ENCODE results near the gene C2orf49.

The C2orf49 gene

DNA sequence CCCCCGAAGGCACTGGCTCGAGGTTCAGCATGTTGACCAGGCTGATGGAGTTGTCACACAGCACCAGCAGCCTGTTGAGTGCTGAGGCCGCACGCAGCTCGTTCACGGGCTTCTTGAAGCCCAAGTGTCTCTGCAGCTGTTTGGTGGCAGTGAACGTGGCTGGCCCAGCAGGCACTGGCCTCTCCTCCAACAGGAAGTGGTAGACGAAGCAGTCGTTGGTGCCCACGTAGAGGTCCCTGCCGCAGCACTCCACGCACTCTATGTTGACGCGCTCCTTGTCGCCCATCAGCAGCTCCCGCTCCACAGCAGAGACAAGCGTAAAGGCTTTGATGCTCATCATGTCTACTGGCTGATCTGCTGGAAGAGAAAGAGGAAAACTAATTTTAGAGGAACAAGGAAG lies 29.4 kb upstream of the C2orf49 start:
- H3K4me3 ChIP-seq (ENCODE audit: low read depth, low read length) = no peak overlapping the region
- no peak overlapping the region for H3K27ac ChIP-seq
- H3K27me3 ChIP-seq (ENCODE audit: control insufficient read depth, insufficient read depth, low read length) = no peaks in the 10 kb centered on the region
- no peaks in the 10 kb centered on the region for H3K9me3 ChIP-seq (ENCODE audit: control insufficient read depth, low read length)
- no peak overlapping the region for H2AFZ ChIP-seq
- TF ChIP-seq, protein P1, sequence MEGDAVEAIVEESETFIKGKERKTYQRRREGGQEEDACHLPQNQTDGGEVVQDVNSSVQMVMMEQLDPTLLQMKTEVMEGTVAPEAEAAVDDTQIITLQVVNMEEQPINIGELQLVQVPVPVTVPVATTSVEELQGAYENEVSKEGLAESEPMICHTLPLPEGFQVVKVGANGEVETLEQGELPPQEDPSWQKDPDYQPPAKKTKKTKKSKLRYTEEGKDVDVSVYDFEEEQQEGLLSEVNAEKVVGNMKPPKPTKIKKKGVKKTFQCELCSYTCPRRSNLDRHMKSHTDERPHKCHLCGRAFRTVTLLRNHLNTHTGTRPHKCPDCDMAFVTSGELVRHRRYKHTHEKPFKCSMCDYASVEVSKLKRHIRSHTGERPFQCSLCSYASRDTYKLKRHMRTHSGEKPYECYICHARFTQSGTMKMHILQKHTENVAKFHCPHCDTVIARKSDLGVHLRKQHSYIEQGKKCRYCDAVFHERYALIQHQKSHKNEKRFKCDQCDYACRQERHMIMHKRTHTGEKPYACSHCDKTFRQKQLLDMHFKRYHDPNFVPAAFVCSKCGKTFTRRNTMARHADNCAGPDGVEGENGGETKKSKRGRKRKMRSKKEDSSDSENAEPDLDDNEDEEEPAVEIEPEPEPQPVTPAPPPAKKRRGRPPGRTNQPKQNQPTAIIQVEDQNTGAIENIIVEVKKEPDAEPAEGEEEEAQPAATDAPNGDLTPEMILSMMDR (IDR thresholded peaks at IDR 0.05) = no peak
- H3K79me2 ChIP-seq = peaks cover 21% of the 10 kb centered on the region
- no peak overlapping the region for H3K4me2 ChIP-seq (ENCODE audit: low read length)
- H3K9ac ChIP-seq = no peak overlapping the region
- no peaks in the 10 kb centered on the region for H3K36me3 ChIP-seq (ENCODE audit: control insufficient read depth, insufficient read depth, low read length)
- H3K4me1 ChIP-seq = no peaks in the 10 kb centered on the region

DNA sequence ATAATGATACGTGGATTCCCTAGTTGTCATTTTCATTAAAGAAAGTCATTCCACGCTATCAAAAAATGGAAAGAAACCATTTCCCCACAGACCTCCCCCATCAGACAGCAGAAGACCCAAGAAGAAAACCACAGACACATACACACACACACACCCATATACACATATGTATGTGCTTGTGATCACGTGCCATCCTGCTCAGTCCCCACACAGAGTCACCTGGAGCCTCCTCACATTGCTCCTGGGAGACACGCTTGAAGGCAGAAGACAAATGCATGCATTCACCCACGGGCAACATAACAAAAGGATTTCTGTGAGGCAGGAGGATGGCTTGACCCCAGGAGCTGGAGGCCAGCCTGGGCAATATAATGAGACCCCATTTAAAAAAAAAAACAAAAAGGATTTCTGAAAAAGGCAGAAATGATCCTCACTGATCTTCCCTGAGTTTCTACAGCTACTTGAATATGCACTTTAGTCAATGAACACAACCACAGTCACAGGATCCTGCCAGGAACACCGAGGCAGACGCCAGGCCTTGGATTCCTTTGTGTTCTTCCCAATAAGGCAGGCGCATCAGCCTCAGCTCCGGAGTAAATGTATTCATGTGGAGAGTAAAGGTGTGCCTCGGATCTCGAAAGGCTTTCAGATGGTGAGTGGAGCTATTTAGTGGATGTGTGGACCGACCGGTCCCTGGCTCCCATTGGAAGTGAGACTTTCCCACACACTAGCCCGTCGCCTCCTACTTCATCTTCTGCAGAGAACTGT lies 28.8 kb upstream of the C2orf49 start:
- no peaks in the 10 kb centered on the region for H3K27me3 ChIP-seq (ENCODE audit: control insufficient read depth, insufficient read depth, low read length)
- H2AFZ ChIP-seq = no peak overlapping the region
- peaks cover 21% of the 10 kb centered on the region for H3K79me2 ChIP-seq
- H3K4me1 ChIP-seq = no peaks in the 10 kb centered on the region
- no peak overlapping the region for H3K4me2 ChIP-seq (ENCODE audit: low read length)
- no peak overlapping the region for H3K9ac ChIP-seq
- TF ChIP-seq, protein P1 (IDR thresholded peaks at IDR 0.05) = no peak
- no peaks in the 10 kb centered on the region for H3K36me3 ChIP-seq (ENCODE audit: control insufficient read depth, insufficient read depth, low read length)
- H3K9me3 ChIP-seq (ENCODE audit: control insufficient read depth, low read length) = no peaks in the 10 kb centered on the region
- no peak overlapping the region for H3K27ac ChIP-seq
- no peak overlapping the region for H3K4me3 ChIP-seq (ENCODE audit: low read depth, low read length)

DNA sequence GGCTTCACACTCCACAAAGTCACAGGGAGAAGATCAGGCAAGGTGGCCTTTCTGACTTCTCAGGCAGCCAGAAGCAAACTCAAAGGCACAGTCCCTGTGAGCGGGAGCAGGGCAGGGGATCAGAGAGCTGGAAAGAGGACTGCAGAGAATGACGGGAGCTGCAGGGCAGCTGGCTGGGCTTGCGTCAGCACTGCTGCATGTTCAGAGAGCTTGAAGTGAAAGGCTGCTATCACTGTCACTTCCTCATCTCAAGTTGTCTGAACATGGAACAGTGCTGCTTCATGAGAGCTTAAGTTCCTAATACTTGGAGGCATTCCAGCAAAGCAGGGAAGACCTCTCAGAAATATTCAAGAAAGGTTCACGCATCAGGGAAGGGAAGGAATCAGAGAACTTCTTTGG lies 28.2 kb upstream of the C2orf49 start:
- TF ChIP-seq, protein P1 (IDR thresholded peaks at IDR 0.05) = no peak
- Histone ChIP-seq H2AFZ (no peak overlapping the region), H3K4me3 (ENCODE audit: low read depth, low read length) (no peak overlapping the region), H3K79me2 (peaks cover 21% of the 10 kb centered on the region), H3K27ac (no peak overlapping the region), H3K9ac (no peak overlapping the region), H3K36me3 (ENCODE audit: control insufficient read depth, insufficient read depth, low read length) (no peaks in the 10 kb centered on the region), H3K27me3 (ENCODE audit: control insufficient read depth, insufficient read depth, low read length) (no peaks in the 10 kb centered on the region), H3K9me3 (ENCODE audit: control insufficient read depth, low read length) (no peaks in the 10 kb centered on the region), H3K4me2 (ENCODE audit: low read length) (no peak overlapping the region), H3K4me1 (no peaks in the 10 kb centered on the region)

DNA sequence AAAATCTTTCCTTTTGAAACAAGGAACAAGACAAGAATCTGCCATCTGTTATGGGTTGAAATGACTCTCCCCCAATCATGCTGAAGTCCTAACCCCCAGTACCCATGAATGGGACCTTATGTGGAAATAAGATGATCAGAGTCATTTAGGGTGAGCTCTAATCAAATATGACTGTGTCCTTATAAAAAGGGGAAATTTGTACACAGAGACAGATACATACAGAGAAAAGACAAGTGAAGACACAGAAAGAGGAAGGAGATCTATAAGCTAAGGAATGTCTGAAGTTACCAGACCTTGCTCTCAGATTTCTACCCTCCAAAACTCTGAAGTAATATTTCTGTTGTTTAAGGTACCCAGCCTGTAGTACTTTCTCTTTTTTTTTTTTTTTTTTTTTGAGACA lies 23.5 kb upstream of the C2orf49 start:
- H3K9me3 ChIP-seq (ENCODE audit: control insufficient read depth, low read length) = no peaks in the 10 kb centered on the region
- no peak overlapping the region for H3K27ac ChIP-seq
- peaks cover 30% of the 10 kb centered on the region for H3K79me2 ChIP-seq
- no peaks in the 10 kb centered on the region for H3K4me1 ChIP-seq
- H3K4me3 ChIP-seq (ENCODE audit: low read depth, low read length) = no peak overlapping the region
- no peak overlapping the region for H3K9ac ChIP-seq
- no peaks in the 10 kb centered on the region for H3K36me3 ChIP-seq (ENCODE audit: control insufficient read depth, insufficient read depth, low read length)
- H3K27me3 ChIP-seq (ENCODE audit: control insufficient read depth, insufficient read depth, low read length) = no peaks in the 10 kb centered on the region
- H3K4me2 ChIP-seq (ENCODE audit: low read length) = no peak overlapping the region
- TF ChIP-seq, protein P1 (IDR thresholded peaks at IDR 0.05) = no peak
- H2AFZ ChIP-seq = no peak overlapping the region

DNA sequence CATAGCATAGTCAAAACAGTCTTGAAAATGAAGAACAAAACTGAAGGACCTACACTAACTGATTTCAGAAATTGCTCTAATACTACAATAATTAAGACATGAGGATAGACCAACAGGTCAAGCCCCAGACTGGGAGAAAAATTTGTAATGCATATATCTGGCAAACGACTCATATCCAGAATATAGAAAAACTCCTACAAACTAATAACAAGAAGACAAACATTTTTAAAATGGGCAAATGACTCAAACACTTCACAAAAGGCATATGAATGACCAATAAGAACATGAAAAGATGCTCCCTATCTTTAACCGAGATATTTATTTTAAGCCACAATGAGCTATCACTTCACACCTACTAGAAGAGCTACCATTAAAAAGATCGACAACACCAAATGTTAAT lies 22.0 kb upstream of the C2orf49 start:
- H3K27ac ChIP-seq = no peak overlapping the region
- no peak overlapping the region for H3K9ac ChIP-seq
- H3K9me3 ChIP-seq (ENCODE audit: control insufficient read depth, low read length) = no peaks in the 10 kb centered on the region
- H3K4me3 ChIP-seq (ENCODE audit: low read depth, low read length) = no peak overlapping the region
- no peaks in the 10 kb centered on the region for H3K36me3 ChIP-seq (ENCODE audit: control insufficient read depth, insufficient read depth, low read length)
- H3K79me2 ChIP-seq = peaks cover 29% of the 10 kb centered on the region
- no peaks in the 10 kb centered on the region for H3K4me1 ChIP-seq
- H3K27me3 ChIP-seq (ENCODE audit: control insufficient read depth, insufficient read depth, low read length) = no peaks in the 10 kb centered on the region
- TF ChIP-seq, protein P1 (IDR thresholded peaks at IDR 0.05) = no peak
- H2AFZ ChIP-seq = no peak overlapping the region
- H3K4me2 ChIP-seq (ENCODE audit: low read length) = no peak overlapping the region

Data from parathyroid adenoma (tissue), 2 donors.